ENCODE data around the gene C20orf204. TPM values are rescaled to one million over a fixed set of nuclear protein-coding genes. Genes with fewer than 3 reads are reported as not detected.

Gene C20orf204
- total RNA-seq, 1 donor from 2014 or later = 0.45 TPM

- no peak for DNase-seq (ENCODE audit: low read depth)
Measured at GRCh38 chr20:64055396-64055892, 19.5 kb downstream of the C20orf204 start.

GRCh38 chr20:64055893-64056638 is 20.1 kb downstream of the C20orf204 start:
- no peak for DNase-seq (ENCODE audit: low read depth)

- DNase-seq (ENCODE audit: low read depth) = no peak
Measured at GRCh38 chr20:64056639-64056888, 20.6 kb downstream of the C20orf204 start.

- no peak for DNase-seq (ENCODE audit: low read depth)
Measured at GRCh38 chr20:64056889-64057627, 21.1 kb downstream of the C20orf204 start.

- DNase-seq (ENCODE audit: low read depth) = peak; percentile 57
Measured at GRCh38 chr20:64057628-64058498, 21.9 kb downstream of the C20orf204 start.

GRCh38 chr20:64058536-64058935 is 22.6 kb downstream of the C20orf204 start:
- DNase-seq (ENCODE audit: low read depth) = no peak

- no peak for DNase-seq (ENCODE audit: low read depth)
Measured at GRCh38 chr20:64062276-64062595, 26.3 kb downstream of the C20orf204 start.

- DNase-seq (ENCODE audit: low read depth) = peak; percentile 98
Measured at GRCh38 chr20:64062596-64063388, 26.8 kb downstream of the C20orf204 start, which contains the start of gene TCEA2. TSS of gene TCEA2 (plus strand) at chr20:64063198. CDS start at chr20:64063313, 115 bp downstream.

GRCh38 chr20:64063389-64064144 is 27.6 kb downstream of the C20orf204 start:
- no peak for DNase-seq (ENCODE audit: low read depth)

GRCh38 chr20:64064145-64064698 is 28.2 kb downstream of the C20orf204 start:
- DNase-seq (ENCODE audit: low read depth) = peak; percentile 51

GRCh38 chr20:64065062-64065973 is 29.3 kb downstream of the C20orf204 start:
- no peak for DNase-seq (ENCODE audit: low read depth)

- DNase-seq (ENCODE audit: low read depth) = peak; percentile 73
Measured at GRCh38 chr20:64065974-64066343, 30.0 kb downstream of the C20orf204 start.

GRCh38 chr20:64067005-64067632 is 31.1 kb downstream of the C20orf204 start:
- DNase-seq (ENCODE audit: low read depth) = no peak

GRCh38 chr20:64067733-64068307 is 31.8 kb downstream of the C20orf204 start:
- DNase-seq (ENCODE audit: low read depth) = no peak

GRCh38 chr20:64068386-64069208 is 32.6 kb downstream of the C20orf204 start:
- DNase-seq (ENCODE audit: low read depth) = peak; percentile 45

- DNase-seq (ENCODE audit: low read depth) = no peak
Measured at GRCh38 chr20:64069209-64069613, 33.2 kb downstream of the C20orf204 start.

GRCh38 chr20:64069614-64070243 is 33.7 kb downstream of the C20orf204 start:
- DNase-seq (ENCODE audit: low read depth) = no peak
